ENCODE data around the gene RAET1G. TPM values are rescaled to one million over a fixed set of nuclear protein-coding genes. Genes with fewer than 3 reads are reported as not detected.

RAET1G gene
- total and polyA plus RNA-seq, 2 of the 13 experiments (the other 11 are each of a cell fraction or from before 2014, with no cell fraction given): not detected

- TF ChIP-seq KDM5A (IDR thresholded peaks at IDR 0.05; ENCODE audit: borderline replicate concordance, low read length) (no peak), ZFP62 (CRISPR knock-in tag; IDR thresholded peaks at IDR 0.05) (no peak), BCL3 (CRISPR knock-in tag; IDR thresholded peaks at IDR 0.05) (peak; percentile 66; the same call in 1 of the 2 replicates), ZFP82 (CRISPR knock-in tag; IDR thresholded peaks at IDR 0.05; ENCODE audit: borderline replicate concordance) (no peak), ZFY (CRISPR knock-in tag; IDR thresholded peaks at IDR 0.05) (0 out of 2 replicates have a peak, but pooled peaks have one; percentile 39), ELF1 (CRISPR knock-in tag; IDR thresholded peaks at IDR 0.05) (0 out of 2 replicates have a peak, but pooled peaks have one; percentile 33), EEA1 (CRISPR knock-in tag; IDR thresholded peaks at IDR 0.05; ENCODE audit: borderline replicate concordance) (no peak)
These were observed 2.5 kb upstream of the RAET1G start (continued) for GRCh38 chr6:149925253-149925973.

- CTCF ChIA-PET (ENCODE audit: low intra/inter-chr PET ratio, low total read pairs): interaction anchor here (1.2 to 2.4 kb wide), 4 partner anchors 84 to 201 kb away, joined by 3 to 50 read pairs (median 12); no protein-coding TSS in a partner anchor
- in situ Hi-C loops (cut with HindIII; ENCODE audit: extremely low pct_ligation_motif_present, low pct_unique_long_range_greater_than_20kb): loop anchor here (5.0 kb wide), 2 partner anchors 83 to 203 kb away; no protein-coding TSS in a partner anchor
These were observed 2.0 kb upstream of the RAET1G start for GRCh38 chr6:149924933-149925252.

More at GRCh38 chr6:149924933-149925252, 2.0 kb upstream of the RAET1G start:
- FAIRE-seq: no peak
- H3K4me3 ChIP-seq (replicated peaks in 1 of 3; ENCODE audit: insufficient read depth in 1 of 3, low read depth in 2 of 3, low read length in 3 of 3): peak overlapping the region in 2 of 3 experiments; percentile 65 to 82; a peak in 3 of 6 replicates
- peak overlapping the region; percentile 95 for H3K4me2 ChIP-seq (ENCODE audit: low read depth, low read length)
- H3K79me2 ChIP-seq (ENCODE audit: insufficient read depth, low read length): no peaks in the 10 kb centered on the region
- H3K4me1 ChIP-seq (ENCODE audit: insufficient read depth, low read length): peaks cover 34% of the 10 kb centered on the region
- BruUV-seq (replicated peaks): no TSS peak
- no peaks in the 10 kb centered on the region for H3K9me3 ChIP-seq (ENCODE audit: low read length)
- TF ChIP-seq IRF1 (CRISPR knock-in tag; IDR thresholded peaks at IDR 0.05; ENCODE audit: low read depth) (0 out of 2 replicates have a peak, but pooled peaks have one; percentile 27), XRCC5 (optimal IDR thresholded peaks at IDR 0.05; ENCODE audit: low read length) (peak; percentile 43), ZNF740 (CRISPR knock-in tag; IDR thresholded peaks at IDR 0.05) (no peak), ZNF576 (CRISPR knock-in tag; IDR thresholded peaks at IDR 0.05) (no peak), DMAP1 (CRISPR knock-in tag; IDR thresholded peaks at IDR 0.05) (no peak), TCF7 (IDR thresholded peaks at IDR 0.05; ENCODE audit: low read depth) (no peak), CENPBD1 (CRISPR knock-in tag; IDR thresholded peaks at IDR 0.05; ENCODE audit: borderline replicate concordance, low read depth) (no peak), HDAC1 (CRISPR knock-in tag; IDR thresholded peaks at IDR 0.05) (no peak), SMARCC2 (IDR thresholded peaks at IDR 0.05) (no peak), TMF1 (CRISPR knock-in tag; IDR thresholded peaks at IDR 0.05; ENCODE audit: low read depth) (no peak)
- H3K27ac ChIP-seq (ENCODE audit: extremely low read length, insufficient read depth, low read length): no peak overlapping the region
- DNase-seq (ENCODE audit: low spot score): no peak
- intact Hi-C loops (cut with micrococcal nuclease; ENCODE audit: unreplicated experiment): no loop called here
- POLR2A ChIA-PET: interaction anchor here (1.0 kb wide), 1 partner anchor 207 kb away, joined by 3 read pairs; the partner anchor contains the start of gene LATS1
- peaks cover 15 to 60% of the 10 kb centered on the region in 2 experiments for H3K27me3 ChIP-seq (ENCODE audit: control insufficient read depth in 1 of 2, insufficient read depth in 2 of 2, low read length in 2 of 2)
- no peak overlapping the region for H2AFZ ChIP-seq (ENCODE audit: low read length)
- H3K9ac ChIP-seq (ENCODE audit: insufficient read depth, low read depth, low read length): no peak overlapping the region; the same call in 1 of the 2 replicates
- H3K36me3 ChIP-seq (replicated peaks in 1 of 2; ENCODE audit: control insufficient read depth in 1 of 2, insufficient read depth in 2 of 2, low read length in 2 of 2): no peaks in the 10 kb centered on the region; a peak in 1 of 5 replicates
- no peaks in the 10 kb centered on the region for H4K20me1 ChIP-seq (ENCODE audit: insufficient read depth, low read length)
- 6% methylated on average over 4 of the region's 4 CpGs for WGBS (ENCODE audit: low lambda C conversion rate)
- ATAC-seq: peak; percentile 19
